HG02610 (cell line): ENCODE results near the gene STYX.
A peak's percentile ranks its signal among the peaks of the same experiment; 100 is the strongest.

Source experiments
- ATAC-seq: cut with Tn5 transposase; IDR thresholded peaks from one replicate; pipeline ENCODE4 v1.9.1; 2021; ENCODE audit warnings: mild to moderate bottlenecking, moderate library complexity; ENCODE audit not compliant: unreplicated experiment

Gene STYX

DNA sequence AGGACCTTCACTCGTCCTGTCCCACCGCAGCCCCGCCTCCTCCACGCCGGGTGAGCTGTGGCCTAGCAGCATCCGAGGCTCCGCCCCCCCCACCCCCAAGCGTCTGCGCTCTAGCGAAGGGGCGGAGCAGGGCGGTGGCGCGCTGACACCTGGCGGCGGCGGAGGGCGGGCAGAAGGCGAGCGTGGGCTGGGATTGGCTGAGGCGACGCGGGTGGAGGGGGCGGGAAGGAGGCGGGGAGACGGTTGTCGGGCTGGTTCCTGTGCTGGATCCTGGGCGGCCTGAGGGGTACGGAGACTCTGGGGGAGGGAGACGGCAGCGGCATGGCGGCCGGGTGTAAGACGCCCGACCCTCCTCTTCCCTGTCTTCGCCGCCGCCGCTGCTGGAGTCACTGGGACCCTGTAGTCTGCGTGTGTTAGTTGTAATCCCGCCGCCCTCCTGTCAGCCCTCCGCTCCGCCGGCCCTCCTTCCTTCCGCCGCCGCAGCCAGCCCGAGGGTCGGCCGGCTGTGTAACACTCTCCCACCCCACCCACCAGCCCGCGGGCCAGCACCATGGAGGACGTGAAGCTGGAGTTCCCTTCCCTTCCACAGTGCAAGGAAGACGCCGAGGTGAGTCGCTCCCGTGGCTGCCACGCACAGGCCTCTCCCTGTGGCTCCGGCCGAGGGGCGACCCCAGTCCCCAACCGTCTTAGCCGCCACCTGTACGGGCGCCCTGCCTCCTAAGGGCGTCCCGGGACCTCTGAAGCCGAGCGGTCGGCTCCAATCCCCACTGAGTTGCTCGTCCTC is at the start of gene STYX:
Gene STYX, plus strand, starts transcription at position 242 of the 784 bp plus-strand sequence. Its CDS starts 309 bp downstream, at position 551.
- peak; percentile 93 for ATAC-seq

DNA sequence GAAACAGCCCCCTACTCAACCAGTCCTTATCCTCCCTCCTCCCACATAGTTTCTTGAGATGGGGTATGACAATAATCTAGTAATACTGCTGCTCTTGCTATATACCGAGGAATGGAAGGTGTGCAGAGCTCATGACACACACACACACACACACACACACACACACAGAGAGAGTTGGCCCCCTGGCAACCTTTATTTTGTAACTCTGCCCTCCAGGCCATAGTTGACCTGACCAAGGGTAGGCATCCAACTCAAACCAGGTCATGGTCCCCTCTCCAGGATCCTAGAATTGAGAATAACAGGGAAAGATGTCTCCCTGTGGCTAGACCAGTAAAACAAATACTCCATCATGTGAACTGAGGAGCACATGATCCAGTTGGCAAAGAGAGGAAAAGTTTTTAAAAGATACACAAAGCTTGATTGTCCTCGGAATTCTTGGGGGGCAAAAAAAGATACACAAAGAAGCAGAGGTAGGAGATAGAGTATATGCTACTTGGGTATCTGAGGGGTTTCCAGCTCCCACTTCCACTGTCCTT is 45.9 kb upstream of the STYX start:
- ATAC-seq: no peak

DNA sequence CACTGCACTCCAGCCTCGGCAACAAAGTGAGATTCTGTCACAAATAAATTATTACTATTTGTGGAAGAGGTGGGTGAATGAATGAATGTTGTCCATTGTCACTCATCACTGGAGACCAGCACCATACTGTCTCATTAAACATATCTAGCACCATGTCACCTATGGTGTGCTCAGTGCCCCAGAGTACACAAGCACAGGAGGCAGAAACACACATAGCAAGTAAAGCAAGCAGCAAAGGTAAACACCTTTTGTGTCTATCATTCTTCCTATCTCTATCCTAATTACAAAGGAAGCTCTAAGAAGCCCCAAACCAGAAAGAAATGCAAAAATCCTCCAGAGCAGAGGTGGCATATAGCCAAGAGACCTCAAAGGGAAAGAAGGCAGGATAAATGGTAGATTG is 43.8 kb upstream of the STYX start:
- no peak for ATAC-seq

GRCh38 chr14:52690983-52691760 is 38.8 kb upstream of the STYX start:
- no peak for ATAC-seq

GRCh38 chr14:52692248-52692962 is 37.6 kb upstream of the STYX start:
- ATAC-seq: no peak

DNA sequence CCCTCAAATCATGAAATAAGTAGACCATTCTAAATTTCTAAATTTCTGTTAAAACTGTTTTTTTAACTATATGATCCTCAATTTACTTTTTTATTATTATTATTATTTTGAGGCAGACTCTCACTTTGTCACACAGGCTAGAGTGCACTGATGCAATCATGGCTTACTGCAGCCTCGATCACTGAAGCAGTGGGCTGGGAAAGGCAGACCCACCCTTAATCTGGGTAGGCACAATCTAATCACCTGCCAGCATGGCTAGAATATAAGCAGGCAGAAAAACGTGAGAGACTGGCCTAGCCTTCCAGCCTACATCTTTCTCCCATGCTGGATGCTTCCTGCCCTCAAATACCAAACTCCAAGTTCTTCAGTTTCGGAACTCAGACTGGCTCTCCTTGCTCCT is 36.9 kb upstream of the STYX start:
- no peak for ATAC-seq

GRCh38 chr14:52693532-52693931 is 36.4 kb upstream of the STYX start:
- no peak for ATAC-seq

DNA sequence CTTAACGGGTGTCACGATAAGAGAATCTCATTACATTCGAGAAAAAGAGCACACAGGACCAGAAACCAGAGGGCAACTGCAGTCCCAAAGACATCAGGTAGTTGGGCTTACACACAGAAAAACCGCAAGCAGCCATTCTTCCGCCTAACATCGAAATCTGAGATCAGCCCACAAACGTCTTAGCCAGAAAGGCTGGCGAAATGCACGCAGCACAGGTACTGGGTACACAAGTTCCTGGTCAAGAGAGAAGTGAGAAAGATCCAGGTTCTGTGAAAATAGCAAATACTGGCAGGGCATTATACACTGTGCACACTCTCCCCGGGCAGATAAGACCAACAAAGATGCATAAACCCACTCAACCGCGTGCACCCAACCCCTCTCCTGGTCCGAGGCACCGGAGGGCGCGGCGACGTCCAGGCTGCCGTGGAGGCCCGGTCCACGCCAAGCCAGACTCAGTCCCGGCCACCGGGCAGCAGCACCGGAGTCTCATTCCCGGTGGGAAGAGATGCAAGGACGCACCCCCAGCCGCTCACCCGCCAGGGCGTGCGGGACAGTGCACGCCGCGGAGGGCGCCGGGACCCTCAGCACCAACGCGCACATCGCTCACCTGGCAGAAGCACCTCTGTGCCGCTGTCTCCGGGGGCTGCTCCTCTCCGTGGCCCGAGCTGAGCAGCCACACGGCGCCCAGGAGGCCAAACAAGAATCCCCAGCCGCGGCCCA is 35.0 kb upstream of the STYX start:
- peak; percentile 49 for ATAC-seq

DNA sequence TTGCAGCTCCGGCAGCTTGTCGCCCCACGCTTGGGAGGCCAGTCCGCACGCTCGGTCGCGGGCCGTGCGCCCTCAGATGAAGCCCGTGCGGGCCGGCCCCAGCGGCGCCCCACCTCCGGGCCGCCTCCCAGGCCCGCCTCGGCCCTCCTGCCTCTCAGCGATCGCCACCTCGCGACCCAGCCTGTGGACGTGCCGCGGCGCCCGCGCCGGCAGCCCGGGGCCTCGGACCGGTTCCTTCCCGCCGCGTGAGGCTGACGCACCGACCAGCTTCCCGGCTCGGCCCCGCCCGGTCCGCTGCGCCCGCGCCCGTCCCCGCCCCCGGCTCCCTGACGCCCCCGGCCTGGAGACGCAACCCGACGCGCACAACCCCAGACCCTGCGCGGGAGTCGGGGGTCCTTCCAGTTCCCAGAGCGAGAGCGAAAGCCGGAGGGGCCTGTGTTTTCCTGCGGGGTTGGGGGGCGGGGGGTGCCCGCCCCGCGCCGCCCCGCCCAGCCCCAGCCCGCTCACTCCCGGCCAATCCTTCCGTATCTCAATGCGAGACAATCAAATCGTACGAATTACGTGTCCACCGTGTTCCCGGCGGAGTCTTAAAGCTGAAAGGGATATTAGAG is 34.4 kb upstream of the STYX start, which contains the start of gene ERO1A:
Gene ERO1A, minus strand, starts transcription at position 78 of the 611 bp plus-strand sequence. Its CDS starts 77 bp downstream, at position 1.
- ATAC-seq: peak; percentile 68

- peak; percentile 42 for ATAC-seq
Measured at GRCh38 chr14:52700701-52701172, 29.2 kb upstream of the STYX start.

DNA sequence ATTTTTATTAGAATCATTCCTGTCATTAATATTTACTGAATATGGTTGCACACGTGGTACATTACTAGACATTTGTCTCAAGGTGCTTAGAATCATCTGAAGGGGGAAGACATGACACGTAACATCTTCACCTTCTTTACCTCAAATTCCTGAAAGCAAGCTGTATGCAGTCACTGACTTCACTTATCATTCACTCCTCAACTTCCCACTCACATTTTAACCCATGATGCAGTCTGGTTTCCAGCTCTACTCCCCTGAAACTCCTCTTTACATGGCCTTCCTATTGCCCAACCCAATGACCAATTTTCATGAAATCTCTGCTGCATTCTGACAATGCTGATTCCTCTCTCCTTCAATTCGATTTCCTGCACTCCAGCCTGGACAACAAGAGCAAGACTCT is 28.7 kb upstream of the STYX start:
- peak; percentile 43 for ATAC-seq

DNA sequence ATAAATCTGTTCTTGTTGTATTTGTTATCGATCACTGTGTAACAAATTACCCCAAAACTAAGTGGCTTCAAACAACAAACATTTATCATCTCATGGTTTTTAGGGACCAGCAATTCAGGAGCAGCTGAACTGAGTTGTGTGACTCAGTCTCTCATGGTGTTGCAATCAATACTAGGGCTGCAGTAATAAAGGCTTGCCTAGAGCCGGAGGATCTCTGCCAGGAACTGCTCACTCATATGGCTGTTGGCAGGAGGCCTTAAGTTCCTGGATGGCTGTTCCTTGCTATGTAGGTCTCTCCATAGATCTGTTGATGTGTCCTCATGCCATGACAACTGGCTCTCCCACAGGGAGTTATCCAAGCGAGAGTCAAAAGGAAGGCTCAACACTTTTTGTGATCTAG is 26.7 kb upstream of the STYX start:
- no peak for ATAC-seq

GRCh38 chr14:52703664-52704063 is 26.3 kb upstream of the STYX start:
- ATAC-seq: no peak

DNA sequence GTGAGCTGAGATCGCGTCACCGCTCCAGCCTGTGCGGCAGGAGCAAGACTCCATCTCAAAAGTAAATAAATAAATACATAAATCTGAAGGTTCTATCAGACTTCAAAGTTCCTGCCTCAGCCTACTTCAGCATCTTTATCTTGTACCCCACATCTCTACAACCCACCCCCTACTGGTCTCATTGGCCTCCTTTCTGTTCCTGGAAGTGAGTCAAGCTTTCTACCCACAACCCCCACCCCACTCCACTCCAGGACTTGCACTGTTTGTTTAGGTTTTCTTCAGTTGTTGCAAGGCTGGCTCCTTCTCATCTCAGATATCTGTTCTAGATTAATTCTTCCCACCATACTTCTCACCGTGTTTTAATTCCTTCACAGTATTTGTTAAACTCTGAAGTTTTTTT is 23.7 kb upstream of the STYX start:
- no peak for ATAC-seq

DNA sequence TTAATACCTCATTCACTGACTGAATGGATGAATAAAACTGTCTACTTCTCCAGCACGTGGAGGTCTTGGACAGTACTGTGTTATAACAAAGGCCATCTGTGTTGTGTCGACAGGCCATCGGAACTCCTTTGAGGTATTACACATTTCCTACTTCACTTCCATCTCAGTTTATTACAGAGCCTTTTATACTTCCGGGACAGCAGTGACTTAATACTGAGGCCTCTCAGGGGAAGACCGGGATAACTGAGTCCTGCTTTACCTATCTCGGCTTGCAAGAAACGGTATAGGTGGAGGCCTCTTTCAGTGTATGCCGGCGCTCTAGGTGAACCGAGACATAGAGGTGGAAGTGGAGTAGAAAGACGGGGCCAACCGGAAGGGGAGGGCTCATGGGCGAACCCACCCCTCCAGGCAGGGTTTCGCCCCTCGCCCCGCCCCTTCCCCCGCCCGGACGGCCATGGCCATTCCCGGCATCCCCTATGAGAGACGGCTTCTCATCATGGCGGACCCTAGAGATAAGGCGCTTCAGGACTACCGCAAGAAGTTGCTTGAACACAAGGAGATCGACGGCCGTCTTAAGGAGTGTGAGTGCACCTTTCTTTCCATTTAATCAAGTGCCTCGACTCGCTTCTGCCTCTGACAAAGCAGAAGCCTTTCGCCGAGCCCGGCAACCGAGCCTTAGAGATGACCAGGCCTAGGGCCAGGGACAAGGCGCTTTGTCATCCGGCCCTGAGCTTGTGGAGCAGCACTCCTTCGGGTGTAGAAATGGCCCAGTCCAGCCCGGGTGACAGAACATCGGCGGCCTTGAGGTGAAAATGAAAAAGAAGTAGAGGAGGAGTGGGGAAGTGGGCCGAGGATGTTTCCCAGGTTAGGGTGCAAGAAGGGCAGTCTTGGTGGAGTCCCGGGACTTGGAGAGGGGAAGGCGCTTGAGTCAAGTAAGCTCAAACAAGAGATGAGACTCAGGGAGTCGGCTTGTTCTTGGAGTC is 23.0 kb upstream of the STYX start, which contains the start of gene PSMC6:
Gene PSMC6, plus strand, starts transcription at position 477 of the 983 bp plus-strand sequence. Its CDS starts 20 bp downstream, at position 497.
- peak; percentile 97 for ATAC-seq

- no peak for ATAC-seq
Measured at GRCh38 chr14:52711666-52712065, 18.3 kb upstream of the STYX start.

- ATAC-seq: no peak
Measured at GRCh38 chr14:52716155-52716554, 13.8 kb upstream of the STYX start.

DNA sequence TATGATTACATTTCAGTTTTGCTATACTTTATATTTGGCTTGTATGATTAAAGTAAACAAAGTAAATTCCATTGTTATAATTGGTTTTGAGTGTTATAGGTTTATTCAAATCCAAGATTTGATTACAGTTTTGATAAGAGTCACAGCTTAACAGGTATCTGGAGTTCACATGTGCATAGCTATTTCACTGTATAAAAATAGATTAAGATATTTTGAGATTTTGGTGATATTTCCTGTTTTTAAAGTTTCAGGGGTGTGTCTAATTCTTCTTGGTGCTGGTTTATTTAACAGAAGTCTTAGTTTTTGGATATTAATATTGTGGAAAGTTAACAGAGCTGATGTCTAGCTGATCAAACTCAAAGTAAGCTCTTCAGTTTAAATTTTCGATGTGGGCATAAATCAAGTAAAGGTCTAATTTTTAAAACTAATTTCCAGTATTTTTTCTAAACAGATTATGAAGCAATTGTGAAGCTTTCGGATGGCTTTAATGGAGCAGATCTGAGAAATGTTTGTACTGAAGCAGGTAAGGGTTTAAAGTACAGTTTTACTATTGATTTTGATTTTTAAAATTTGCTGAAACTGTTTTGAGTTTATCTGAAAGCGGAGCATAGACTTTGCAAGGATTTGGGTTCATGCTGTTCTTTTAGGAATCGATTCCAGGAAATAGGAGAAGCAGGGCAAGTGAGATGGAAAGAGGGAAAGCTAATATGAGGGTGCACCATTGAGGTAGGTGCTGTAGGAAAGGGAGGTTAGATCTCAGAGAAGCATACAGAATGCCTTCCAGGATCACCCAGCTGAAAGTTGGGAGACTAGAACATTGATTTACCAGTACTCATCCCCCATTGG is 6.2 kb upstream of the STYX start:
- no peak for ATAC-seq
